ENCODE results near the gene COMT.

GRCh38 chr22:19998232-19998951 is 56.8 kb downstream of the COMT start:
- TF ChIP-seq CTCF (IDR thresholded peaks at IDR 0.05) (no peak), POLR2A (IDR thresholded peaks at IDR 0.05) (no peak)
